Measurements from ENCODE around the gene JUND.
A peak's percentile ranks its signal among the peaks of the same experiment; 100 is the strongest.

JUND gene

DNA sequence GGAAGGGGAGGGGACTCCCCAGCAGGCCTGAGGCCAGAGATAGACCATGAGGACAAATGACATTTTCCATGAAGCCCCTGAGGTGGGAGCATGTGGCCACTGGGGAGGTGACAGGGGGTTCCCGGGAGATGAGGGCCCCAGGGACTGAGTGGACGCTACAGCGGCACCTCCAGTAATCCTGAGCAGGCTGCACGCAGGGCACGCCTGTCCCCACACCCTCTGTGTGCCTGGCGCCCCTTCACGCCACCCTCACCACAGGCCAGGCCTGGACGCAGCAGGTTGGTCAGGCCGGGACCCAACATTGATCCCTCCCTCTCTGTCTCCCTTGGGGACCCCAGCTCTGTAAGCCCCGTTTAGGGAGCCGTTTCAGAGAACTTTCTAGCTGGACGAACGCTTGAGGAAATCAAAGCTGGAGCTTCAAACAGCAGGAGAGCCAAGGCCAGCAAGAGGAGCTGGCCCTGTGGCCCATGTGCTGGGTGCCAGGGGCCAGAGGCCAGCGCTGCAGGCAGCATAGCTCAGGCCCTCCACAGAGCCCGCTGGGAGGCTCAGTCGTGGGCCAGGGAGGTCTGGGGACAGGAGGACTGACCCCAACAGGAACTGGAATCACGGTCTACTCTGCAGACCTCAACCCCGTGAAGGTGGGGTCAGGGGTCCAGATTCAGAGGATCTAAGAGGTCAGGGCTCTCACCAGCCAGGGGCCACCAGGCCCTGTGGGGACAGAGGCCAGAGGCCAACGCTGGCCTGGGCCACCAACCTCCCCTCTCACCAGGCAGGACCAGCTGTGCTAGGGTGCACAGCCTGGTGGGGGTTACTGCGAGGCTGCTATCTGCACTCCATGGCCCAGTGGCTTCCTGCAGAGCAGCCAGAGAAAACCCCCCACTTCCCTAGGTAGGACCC, 26.9 kb upstream of the JUND start:
- no peak for DNase-seq (ENCODE audit: low read depth)

GRCh38 chr19:18307271-18307681, 25.9 kb upstream of the JUND start:
- DNase-seq (ENCODE audit: low read depth) = no peak

- no peak for DNase-seq (ENCODE audit: low read depth)
These were observed 25.5 kb upstream of the JUND start for GRCh38 chr19:18306888-18307260.

DNA sequence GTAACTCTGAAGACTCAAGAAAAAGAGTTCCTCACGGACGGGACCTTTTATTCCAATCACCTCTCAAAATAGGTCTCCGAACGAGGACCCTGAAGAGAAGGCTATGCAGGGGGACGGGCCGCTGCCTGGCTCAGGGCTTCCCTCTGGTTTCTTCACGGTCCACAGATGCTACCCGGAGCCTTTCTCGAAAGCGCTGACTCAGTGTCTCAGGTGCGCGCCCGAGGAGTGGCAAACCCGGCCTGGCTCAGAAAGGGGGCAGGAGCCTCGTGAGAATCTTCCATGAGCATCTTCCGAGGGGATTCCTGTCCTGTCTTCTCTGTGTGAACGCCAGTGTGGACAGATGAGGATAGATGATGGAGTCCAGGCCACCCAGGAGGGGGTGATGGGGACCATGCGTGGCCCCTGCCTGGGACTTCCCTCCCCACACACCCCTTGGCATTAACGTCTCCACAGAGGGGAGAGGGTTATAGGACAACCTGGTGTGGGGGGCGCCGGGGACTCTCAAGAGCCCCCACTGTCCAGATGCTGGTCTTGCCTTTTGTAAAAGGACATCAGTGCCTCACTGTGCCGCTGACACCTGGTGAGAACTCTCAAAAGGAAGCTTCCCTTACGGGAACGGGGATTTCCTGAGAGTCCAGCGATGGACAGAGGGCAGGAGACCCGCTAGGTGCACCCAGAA, 24.9 kb upstream of the JUND start:
- no peak for DNase-seq (ENCODE audit: low read depth)

GRCh38 chr19:18304458-18305310, 23.3 kb upstream of the JUND start:
- DNase-seq (ENCODE audit: low read depth) = peak; percentile 64

DNA sequence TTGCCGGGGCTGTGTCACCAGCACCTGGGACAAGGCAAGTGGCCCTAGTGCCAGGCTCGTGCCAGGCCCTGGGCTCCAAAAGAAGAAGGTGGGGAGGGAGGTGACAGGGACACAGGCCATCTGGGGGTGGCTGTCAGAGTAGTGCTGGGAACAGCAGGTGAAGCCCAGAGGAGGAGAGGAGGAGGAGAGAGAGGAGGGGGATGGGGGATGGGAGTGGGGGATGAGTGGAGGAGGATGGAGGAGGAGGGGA, 22.7 kb upstream of the JUND start:
- DNase-seq (ENCODE audit: low read depth) = no peak

DNA sequence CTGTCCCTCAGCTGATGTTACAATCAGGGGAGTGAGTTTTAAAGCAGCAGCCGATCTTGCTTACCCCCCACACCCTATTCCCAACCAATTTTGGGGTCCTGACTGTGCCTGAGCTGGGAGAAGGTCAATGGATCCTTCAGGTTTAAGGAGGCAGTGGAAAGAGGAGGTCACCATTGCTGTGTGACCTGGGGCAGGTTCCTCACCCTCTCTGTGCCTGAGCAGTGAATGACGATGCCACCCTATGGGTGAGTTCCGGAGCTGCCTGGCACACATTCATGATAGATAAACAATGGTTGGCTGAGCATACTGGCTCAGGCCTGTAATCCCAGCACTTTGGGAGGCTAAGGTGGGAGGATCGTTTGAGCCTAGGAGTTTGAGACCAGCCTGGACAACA, 20.3 kb upstream of the JUND start:
- no peak for DNase-seq (ENCODE audit: low read depth)

DNA sequence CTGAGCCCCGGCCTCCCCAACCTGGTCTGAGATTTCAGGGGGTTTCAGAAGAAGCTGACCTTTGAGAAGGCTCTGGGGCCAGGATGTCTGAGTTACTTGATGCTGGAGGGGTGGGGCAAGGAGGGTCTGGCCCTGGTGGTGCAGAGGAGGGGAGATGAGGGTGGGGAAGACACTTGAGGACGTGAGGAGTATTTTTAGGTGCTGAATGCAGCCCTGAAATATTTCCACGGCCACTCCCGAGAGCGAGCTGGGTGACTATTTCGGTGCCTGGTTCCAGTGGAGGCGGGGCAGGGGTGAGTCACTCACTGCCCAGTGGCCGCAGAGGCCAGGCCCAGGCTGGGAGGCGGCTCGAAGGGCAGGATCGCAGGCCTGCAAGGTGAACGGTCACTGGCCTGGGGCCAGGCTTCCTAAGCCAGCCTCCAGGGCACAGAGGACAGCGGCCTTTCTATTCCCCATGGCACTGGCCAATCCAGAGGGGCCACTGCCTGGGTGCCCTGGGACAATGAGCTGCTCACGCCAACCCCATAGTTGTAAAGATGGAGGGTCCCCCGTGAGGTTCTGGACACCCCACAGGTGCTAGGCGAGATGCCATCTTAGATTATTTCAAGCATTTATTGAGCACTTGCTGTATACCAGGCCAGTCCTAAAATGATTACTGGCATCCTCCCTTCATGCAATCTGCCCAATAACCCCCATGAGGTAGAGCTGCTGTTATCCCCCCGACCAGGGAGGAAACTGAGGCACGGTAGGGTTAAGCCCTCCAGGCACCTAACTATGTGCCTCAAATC, 19.7 kb upstream of the JUND start:
- DNase-seq (ENCODE audit: low read depth) = no peak

DNA sequence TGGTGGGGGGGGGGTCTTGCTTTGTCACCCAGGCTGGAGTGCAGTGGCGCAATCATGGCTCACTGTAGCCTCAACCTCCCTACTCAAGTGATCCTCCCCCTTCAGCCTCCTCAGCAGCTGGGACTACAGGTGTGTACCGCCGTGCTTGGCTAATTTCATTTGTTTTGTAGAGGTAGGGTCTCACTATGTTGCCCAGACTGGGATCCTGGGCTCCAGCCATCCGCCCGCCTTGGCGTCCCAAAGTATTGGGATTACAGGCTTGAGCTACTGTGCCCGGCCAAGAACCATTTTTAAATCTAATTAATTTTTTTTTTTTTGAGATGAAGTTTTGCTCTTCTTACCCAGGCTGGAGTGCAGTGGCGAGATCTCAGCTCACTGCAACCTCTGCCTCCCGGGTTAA, 18.2 kb upstream of the JUND start:
- DNase-seq (ENCODE audit: low read depth) = no peak

GRCh38 chr19:18298601-18299000, 17.2 kb upstream of the JUND start:
- DNase-seq (ENCODE audit: low read depth) = no peak

GRCh38 chr19:18297308-18297707, 15.9 kb upstream of the JUND start:
- no peak for DNase-seq (ENCODE audit: low read depth)

GRCh38 chr19:18295034-18295451, 13.6 kb upstream of the JUND start:
- DNase-seq (ENCODE audit: low read depth) = no peak

DNA sequence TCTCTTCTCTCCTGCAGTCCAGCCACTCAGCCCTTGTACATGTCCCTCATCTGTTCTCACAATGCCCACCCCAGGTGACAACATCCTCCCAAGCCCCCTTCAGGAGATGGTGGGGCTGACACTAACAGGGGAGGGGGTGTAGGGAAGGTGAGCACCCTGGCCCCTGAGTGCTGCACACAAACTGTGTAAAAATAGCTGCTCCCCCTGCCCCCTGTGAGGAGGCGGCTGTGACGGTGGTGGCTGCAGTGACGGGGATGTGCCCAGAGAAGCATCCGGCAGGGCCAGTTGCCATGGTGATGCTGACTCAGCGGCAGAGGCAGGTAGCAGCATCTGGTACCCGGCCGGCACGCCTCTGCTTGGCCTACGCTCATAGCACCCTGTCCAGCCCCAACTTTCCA, 13.0 kb upstream of the JUND start:
- DNase-seq (ENCODE audit: low read depth) = peak; percentile 86

DNA sequence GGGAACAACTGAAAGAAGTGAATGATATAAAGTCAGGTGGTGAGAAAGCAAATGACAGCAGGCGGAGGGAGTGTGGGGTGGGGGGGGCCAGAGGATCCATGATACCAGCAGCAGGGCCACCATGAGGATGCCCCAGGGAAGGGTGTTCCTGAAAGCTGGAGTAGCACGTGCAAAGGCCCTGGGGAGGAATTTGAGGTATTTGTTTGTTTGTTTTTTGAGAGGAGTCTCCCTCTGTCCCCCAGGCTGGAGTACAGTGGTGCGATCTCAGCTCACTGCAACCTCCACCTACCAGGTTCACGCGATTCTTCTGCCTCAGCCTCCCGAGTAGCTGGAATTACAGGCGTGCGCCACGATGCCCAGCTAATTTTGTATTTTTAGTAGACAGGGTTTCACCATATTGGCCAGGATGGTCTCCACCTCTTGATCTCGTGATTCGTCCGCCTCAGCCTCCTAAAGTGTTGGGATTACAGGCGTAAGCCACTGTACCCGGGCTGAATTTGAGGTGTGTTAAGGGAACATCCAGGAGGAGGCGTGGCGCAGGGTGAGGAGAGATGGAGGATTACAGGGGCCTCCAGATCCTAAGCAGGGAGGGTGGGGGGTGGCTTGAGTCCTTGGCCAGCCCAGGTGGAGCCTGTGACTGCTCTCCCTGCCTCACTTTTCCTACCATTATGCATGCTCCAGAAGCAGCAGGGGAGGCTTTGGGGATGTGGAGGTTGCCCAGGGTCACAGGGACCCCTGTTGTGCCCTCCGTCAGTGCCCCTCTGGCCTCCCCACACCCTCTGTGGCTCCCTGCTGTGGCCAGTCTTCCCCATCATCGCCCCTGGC, 12.4 kb upstream of the JUND start:
- DNase-seq (ENCODE audit: low read depth) = no peak

DNA sequence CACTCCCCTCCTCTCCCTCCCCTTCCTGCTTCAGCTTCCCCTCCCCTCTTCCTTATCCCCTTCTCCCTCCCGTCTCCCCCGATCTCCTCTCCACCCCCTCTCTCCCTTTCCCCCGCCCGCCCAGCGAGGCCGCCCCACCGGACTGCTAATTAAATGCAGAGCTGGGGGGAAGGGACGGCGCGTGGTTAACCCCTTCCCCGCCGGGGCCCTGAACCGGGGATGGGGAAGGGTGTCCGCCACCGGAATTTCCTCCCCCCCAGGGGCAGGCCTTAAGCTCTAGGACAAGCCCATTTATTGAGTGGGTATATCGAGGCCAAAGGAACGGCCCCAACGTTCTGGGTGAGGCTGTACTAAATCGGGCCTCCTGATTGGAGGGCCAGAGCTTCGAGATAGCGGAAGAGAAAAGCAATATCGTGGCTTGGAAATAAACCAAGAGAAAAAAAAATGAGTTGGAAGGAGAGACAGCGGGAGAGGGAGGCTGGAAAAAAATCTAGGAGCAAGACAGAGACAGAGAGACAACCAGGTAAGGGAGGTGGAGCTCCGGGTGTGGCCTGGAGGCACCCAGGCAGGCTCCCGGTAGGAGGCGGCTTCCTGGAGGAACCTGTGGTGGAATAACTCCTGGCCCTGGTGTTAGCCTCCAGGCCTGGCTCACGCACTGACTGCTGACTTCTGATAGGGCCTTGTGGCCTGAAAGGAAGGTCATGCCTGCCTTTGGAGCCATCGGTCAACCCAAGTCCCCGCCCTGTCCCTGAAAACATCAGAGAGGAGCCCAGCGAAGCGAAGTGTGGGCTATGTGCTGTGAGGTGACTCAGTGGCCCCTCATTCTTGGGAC, 11.6 kb upstream of the JUND start:
- DNase-seq (ENCODE audit: low read depth) = no peak

DNA sequence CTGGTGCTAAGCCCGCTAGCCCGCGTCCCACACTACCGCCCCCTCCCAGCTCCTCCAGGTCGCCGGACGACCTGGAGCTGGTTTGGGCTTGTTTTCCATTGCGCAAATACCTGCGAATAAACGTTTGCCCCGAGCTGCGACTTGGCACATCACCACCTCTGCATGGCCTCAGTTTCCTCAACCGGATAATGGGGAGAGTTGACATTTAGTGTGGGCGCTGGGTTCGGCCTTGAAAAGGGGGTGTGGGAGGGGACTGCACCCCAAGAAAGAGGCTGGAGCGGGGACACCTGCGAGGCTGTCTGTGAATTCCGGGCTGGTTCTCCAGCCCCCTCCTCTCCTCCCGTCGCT, 11.0 kb upstream of the JUND start:
- no peak for DNase-seq (ENCODE audit: low read depth)

DNA sequence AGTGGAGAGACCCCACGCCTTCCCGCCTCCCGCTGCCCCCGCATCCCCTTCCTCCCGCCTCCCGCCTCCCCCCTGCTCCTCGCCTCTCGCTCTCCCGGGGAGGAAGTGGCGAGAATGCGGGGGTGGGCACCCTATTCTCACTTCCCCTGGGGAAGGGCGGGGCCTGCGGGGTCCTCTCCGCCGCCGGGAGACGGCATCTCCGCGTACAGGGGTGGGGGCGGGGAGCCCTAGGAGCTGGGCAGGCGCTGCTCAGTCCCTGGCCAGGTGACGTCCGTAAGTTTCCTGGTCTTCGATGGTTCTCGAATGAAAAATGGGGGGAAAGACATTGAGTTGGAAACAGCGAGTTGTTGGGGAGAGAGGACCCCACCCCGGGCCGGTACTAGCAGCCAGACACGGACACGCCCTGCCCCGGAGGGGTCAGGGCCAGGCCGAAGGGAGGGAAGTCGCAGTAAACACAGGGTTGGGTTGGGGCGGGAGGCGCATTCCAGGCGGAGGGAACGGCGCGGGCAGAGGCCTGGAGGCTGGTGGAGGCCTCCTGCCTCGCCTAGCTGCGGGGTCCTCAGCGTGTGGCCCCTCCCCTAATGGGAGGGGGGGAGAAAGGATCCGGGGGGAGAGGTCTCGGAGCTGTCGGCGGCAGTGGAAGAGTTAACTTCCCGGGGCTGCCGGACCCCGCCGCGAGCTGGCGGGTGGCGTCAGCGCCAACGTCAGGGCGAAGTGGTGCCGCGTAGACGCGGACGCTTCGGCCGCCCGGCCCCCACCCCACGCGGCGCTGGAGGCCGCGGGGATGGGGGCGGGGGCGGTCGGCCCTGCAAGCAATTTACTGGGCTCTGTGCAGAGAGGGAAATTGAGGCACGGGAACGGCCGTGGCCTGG, 10.4 kb upstream of the JUND start:
- peak; percentile 57 for DNase-seq (ENCODE audit: low read depth)

DNA sequence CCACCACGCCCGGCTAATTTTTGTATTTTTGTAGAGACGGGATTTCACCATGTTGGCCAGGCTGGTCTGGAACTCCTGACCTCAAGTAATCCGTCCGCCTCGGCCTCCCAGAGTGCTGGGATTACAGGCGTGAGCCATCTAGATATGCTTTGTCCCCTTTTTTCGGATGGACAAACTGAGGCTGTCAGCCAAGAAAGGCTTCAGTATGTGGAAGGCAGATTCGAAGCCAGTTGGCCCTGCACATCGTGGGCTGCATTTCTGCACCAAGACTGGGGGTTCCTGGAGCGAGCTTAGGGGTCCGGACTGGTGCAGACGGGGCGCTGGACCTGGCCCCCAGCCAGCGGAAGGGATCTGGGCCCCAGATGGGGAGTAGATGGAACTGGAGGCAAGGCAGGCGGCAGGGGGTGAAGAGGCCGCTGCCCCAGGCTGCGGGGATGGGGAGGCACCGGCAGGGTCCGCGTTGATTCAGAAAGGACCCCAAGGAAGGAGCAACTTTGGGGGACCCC, 9.7 kb upstream of the JUND start:
- no peak for DNase-seq (ENCODE audit: low read depth)

DNA sequence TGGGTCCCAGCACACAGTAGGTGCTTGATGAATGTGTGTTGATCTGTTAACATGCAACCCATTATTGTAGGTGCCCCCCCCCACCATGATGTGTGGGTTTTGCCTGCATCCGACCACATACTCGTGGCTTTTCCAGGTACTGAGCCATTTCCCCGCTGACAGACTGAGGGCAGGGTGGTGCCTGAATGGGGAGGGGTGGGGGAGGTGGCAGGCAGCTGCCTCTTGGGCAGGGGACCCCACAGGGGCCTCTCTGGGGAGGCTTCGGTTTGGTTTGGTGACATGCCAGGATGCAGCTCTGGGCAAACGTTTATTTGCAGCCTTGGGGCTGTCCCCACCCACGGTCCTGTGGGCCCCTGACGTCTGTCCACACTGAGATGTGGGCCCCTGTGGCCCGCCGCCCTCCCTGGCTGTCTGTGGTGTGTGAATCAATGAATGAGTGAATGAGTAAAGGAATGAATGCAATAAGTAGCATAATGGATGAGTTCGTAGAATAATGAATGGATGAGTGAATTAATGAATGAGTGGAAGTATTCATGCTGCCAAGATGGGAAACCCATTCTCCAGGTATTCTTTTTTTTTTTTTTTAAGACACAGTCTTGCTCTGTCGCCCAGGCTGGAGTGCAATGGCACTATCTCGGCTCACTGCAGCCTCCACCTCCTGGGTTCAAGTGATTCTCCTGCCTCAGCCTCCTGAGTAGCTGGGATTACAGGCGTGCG, 9.0 kb upstream of the JUND start:
- peak; percentile 68 for DNase-seq (ENCODE audit: low read depth)
